Type B pancreatic cell (in vitro differentiated cells): ENCODE measurements around the gene ALLC. TPM values are rescaled to one million over a fixed set of nuclear protein-coding genes. Genes with fewer than 3 reads are reported as not detected.

Experiments
- DNase-seq: peaks from one replicate; pipeline ENCODE4 v3.0.0; 2021; ENCODE audit warnings: mixed read lengths; ENCODE audit not compliant: unreplicated experiment; ENCODE audit errors: extremely low spot score
- H3K27ac Mint-ChIP-seq: 2 replicates; pipeline ENCODE4 v1.8.0; 2021; ENCODE audit warnings: mild to moderate bottlenecking, mixed read lengths
- H3K27me3 Mint-ChIP-seq: 2 replicates; pipeline ENCODE4 v1.8.0; 2021; ENCODE audit warnings: mixed read lengths
- H3K36me3 Mint-ChIP-seq: 2 replicates; pipeline ENCODE4 v1.8.0; 2021; ENCODE audit warnings: mixed read lengths
- H3K4me1 Mint-ChIP-seq: one replicate; pipeline ENCODE4 v1.8.0; 2021; ENCODE audit warnings: mixed read lengths; ENCODE audit not compliant: unreplicated experiment
- H3K4me3 Mint-ChIP-seq: 2 replicates; pipeline ENCODE4 v1.8.0; 2021; ENCODE audit warnings: mild to moderate bottlenecking, mixed read lengths
- H3K9me3 Mint-ChIP-seq: 2 replicates; pipeline ENCODE4 v1.8.0; 2021; ENCODE audit warnings: mixed read lengths
- total RNA-seq: library from RNA; stranded (reverse); gene quantifications from 2 replicates; pipeline ENCODE4 v1.2.1, GENCODE V29; 2021; ENCODE audit warnings: low replicate concordance
- TF ChIP-seq, protein P1 (sequence below): fragments of 200-600 bp; sonication (generic); conservative IDR thresholded peaks from 2 replicates; pipeline ENCODE4 v1.5.0; 2021; ENCODE audit warnings: antibody characterized with exemption, mild to moderate bottlenecking

ALLC gene
- total RNA-seq, 1 donor from 2014 or later = not detected

DNA sequence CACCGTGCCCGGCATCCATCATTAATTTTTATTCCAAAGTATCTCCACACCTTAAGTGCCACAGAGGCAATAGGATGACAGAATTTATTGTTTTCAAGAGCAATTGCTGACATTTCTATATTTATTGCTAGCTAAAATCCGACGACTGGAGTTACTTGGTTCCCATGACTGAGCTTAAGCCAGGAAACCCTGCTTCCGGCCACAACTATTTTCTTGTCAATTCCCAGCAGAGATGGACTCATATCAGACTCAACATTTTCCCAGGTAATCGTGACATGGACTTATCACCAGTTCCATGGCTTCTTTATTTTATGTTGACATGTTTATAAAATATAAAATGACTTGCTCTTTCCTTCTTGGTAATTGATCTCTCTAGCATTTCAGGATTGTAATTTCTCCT, 24.8 kb downstream of the ALLC start:
- Mint-ChIP-seq H3K27me3 (peaks cover 21% of the 10 kb centered on the region), H3K9me3 (no peaks in the 10 kb centered on the region), H3K27ac (no peak overlapping the region), H3K4me3 (no peak overlapping the region), H3K36me3 (no peaks in the 10 kb centered on the region), H3K4me1 (no peaks in the 10 kb centered on the region)
- TF ChIP-seq, protein P1, sequence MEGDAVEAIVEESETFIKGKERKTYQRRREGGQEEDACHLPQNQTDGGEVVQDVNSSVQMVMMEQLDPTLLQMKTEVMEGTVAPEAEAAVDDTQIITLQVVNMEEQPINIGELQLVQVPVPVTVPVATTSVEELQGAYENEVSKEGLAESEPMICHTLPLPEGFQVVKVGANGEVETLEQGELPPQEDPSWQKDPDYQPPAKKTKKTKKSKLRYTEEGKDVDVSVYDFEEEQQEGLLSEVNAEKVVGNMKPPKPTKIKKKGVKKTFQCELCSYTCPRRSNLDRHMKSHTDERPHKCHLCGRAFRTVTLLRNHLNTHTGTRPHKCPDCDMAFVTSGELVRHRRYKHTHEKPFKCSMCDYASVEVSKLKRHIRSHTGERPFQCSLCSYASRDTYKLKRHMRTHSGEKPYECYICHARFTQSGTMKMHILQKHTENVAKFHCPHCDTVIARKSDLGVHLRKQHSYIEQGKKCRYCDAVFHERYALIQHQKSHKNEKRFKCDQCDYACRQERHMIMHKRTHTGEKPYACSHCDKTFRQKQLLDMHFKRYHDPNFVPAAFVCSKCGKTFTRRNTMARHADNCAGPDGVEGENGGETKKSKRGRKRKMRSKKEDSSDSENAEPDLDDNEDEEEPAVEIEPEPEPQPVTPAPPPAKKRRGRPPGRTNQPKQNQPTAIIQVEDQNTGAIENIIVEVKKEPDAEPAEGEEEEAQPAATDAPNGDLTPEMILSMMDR = no peak
- no peak for DNase-seq

DNA sequence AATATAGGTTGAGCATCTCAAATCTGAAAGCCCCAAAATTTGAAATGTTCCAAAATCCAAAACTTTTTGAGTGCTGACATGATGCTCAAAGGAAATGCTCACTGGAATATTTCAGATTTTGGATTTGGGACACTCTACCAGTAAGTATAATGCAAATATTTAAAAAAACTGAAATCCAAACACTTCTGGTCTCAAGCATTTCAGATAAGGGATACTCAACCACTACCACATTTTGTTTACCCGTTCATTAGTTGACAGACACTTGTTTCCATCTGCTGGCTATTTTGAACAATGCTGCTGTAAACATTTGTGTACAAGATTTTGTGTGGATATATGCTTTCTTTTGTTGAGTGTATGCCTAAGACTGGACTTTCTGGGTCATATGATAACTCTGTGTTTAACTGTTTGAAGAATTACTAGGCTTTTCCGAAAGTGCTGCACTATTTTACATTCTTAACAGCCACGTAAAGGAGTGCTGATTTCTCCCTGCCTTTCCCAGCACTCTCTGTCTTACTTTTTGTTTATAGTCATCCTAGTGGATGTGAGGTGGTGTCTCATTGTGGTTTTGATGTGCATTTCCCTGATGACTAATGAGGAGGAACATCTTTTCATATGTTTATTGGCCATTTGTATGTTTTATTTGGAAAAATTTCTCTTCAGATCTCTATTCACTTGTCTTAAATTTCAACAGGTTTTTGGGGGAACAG, 25.9 kb downstream of the ALLC start:
- H3K27ac Mint-ChIP-seq = no peak overlapping the region
- H3K27me3 Mint-ChIP-seq = peaks cover 14% of the 10 kb centered on the region
- DNase-seq = no peak
- H3K9me3 Mint-ChIP-seq = no peaks in the 10 kb centered on the region
- no peaks in the 10 kb centered on the region for H3K4me1 Mint-ChIP-seq
- no peaks in the 10 kb centered on the region for H3K36me3 Mint-ChIP-seq
- TF ChIP-seq, protein P1 = no peak
- no peak overlapping the region for H3K4me3 Mint-ChIP-seq

DNA sequence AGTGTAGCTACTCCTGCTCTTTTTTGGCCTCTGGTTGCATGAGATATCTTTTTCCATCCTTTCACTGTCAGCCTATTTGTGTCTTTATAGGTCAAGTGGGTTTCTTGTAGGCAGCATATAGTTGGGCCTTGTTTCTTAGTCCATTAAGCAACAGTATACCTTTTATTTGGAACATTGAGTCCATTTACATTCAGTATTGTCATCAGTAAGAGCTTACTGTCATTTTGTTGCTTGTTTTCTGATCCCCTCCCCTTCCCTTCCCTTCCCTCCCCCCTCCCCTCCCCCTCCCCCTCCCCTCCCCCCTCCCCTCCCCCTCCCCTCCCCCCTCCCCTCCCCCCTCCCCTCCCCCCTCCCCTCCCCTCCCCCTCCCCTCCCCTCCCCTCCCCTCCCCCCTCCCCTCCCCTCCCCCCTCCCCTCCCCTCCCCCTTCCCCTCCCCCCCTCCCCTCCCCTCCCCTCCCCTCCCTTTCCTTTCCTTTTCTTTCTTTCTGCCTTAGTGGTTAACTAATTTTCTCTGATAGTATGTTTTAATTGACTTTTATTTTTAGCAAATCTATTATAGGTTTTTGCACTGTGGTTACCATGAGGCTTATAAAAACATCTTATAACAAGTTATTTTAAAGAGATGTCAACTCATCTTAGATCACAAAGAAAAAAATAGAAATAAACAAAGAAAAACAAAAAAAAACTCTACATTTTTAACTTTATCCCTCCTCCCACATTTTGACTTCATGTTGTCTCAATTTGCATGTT, 32.2 kb downstream of the ALLC start:
- no peak for DNase-seq
- H3K36me3 Mint-ChIP-seq = no peaks in the 10 kb centered on the region
- TF ChIP-seq, protein P1 = no peak
- no peak overlapping the region for H3K4me3 Mint-ChIP-seq
- no peak overlapping the region for H3K27ac Mint-ChIP-seq
- no peaks in the 10 kb centered on the region for H3K9me3 Mint-ChIP-seq
- no peaks in the 10 kb centered on the region for H3K4me1 Mint-ChIP-seq
- H3K27me3 Mint-ChIP-seq = peaks cover 17% of the 10 kb centered on the region

DNA sequence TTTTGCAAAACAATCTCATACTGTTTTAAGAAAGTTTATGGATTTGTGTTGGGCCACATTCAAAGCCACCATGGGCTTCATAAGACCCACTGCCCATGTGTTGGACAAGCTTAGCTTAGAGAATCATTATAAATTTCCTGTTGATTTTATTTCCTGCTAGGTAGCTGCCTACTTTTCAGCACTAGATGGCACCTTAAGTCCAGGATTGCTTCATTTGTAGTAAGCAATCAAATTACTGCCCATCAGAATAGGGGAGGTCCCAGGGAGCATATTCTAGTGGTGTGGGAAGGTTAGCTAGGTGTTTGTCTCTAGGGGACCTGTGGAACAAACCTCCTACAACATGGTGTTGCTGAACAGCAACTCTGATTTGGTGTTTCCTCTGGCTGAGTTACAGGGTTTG, 34.4 kb downstream of the ALLC start:
- DNase-seq = no peak
- Mint-ChIP-seq H3K4me3 (no peak overlapping the region), H3K27ac (no peak overlapping the region), H3K36me3 (no peaks in the 10 kb centered on the region), H3K27me3 (peaks cover 17% of the 10 kb centered on the region), H3K9me3 (no peaks in the 10 kb centered on the region), H3K4me1 (no peaks in the 10 kb centered on the region)
- TF ChIP-seq, protein P1 = peak; percentile 72

DNA sequence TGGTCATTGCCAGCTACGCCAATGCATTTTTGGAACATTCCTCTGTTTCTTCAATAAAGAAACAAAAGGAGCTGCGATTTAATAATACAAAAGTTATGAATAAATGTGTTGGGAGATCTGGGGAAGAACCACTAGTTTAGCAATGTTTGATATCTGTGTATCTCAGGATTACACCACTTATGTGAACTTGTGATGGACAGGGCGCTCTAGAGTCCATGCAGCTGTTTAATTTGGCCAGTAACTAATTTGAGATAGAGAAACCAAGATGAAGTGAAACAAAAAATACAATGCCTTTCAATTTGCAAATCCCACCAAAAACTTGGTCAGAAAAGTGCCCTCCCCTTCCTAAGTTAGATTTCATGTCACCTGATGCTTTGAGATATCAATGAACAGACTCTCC, 38.5 kb downstream of the ALLC start:
- H3K4me1 Mint-ChIP-seq = no peaks in the 10 kb centered on the region
- no peaks in the 10 kb centered on the region for H3K36me3 Mint-ChIP-seq
- no peak for DNase-seq
- no peak overlapping the region for H3K4me3 Mint-ChIP-seq
- no peak overlapping the region for H3K27ac Mint-ChIP-seq
- no peaks in the 10 kb centered on the region for H3K9me3 Mint-ChIP-seq
- peaks cover 31% of the 10 kb centered on the region for H3K27me3 Mint-ChIP-seq
- TF ChIP-seq, protein P1 = no peak
